Stimulated activated naive CD8-positive, alpha-beta T cell treated with anti-CD3 and anti-CD28 coated beads, Interleukin-15, amount 100 ng/mL, for 72 hours (primary cell): ENCODE data around the gene ULBP2.

Experiments
- ATAC-seq: fragments of 150-1000 bp; cut with Tn5 transposase; 2 replicates; pipeline ENCODE4 v1.10.0; 2021; ENCODE audit warnings: mild to moderate bottlenecking, moderate library complexity
- DNase-seq, 2 donors: peaks; one replicate each; pipeline ENCODE4 v3.0.0; 2021 to 2022
- H3K27ac Mint-ChIP-seq, 2 donors: one replicate each; pipeline ENCODE4 v1.8.0; 2022; ENCODE audit warnings: mild to moderate bottlenecking in 2 of 2, mixed read lengths in 2 of 2, moderate library complexity in 2 of 2
- H3K27me3 Mint-ChIP-seq: one replicate; pipeline ENCODE4 v1.8.0; 2022; ENCODE audit warnings: mixed read lengths
- H3K4me1 Mint-ChIP-seq: one replicate; pipeline ENCODE4 v1.8.0; 2022; ENCODE audit warnings: mild to moderate bottlenecking, mixed read lengths
- H3K4me3 Mint-ChIP-seq, 2 donors: one replicate each; pipeline ENCODE4 v1.8.0; 2022; ENCODE audit warnings: mild to moderate bottlenecking in 2 of 2, mixed read lengths in 2 of 2, moderate library complexity in 1 of 2
- H3K9me3 Mint-ChIP-seq, 2 donors: one replicate each; pipeline ENCODE4 v1.8.0; 2022; ENCODE audit warnings: mixed read lengths in 2 of 2

Gene ULBP2, protein sequence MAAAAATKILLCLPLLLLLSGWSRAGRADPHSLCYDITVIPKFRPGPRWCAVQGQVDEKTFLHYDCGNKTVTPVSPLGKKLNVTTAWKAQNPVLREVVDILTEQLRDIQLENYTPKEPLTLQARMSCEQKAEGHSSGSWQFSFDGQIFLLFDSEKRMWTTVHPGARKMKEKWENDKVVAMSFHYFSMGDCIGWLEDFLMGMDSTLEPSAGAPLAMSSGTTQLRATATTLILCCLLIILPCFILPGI

DNA sequence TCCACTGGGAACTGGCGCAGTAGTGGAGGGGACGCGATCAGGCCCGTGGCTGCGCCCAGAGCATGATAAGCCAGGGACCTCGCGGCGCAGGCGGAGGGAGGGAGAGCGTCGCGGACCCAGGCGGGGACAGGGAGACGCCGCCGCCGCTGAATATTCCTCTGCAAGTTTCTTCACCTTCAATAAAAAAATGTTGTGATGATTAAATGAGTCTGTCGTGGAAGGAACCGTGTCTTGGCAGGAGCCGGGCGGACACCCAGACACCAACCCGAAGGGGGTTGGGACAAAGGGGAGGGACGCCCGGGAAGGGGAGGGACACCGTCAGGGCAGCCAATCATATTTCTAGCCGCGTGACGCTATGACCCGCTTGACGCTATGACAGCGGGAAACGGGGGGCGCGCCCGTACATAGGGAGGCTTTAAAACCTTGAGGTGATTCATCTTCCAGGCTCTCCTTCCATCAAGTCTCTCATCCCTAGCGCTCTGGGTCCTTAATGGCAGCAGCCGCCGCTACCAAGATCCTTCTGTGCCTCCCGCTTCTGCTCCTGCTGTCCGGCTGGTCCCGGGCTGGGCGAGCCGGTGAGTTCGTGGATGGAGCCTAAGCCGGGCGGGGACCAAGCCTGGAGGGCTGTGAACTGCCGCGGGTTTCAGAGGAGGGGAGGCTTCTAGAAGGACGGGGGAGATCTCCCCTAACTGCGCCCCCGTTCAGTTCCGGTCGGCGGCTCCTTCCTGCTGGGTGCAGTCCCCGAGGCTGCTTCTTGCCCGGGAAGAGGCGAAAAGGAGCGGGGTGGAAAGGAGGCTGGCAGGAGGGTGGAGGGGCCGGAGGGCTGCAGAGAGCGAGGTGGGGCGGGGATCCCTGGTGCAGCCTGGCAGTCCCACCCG, at the start of gene ULBP2:
ULBP2 (plus strand) TSS at position 432 of the 878 bp plus-strand sequence; CDS start at position 491, 59 bp downstream.
- peak; percentile 83 for ATAC-seq
- no peaks in the 10 kb centered on the region for H3K9me3 Mint-ChIP-seq
- peak within 1 kb of the TSS; percentile 93 to 96 for H3K4me3 Mint-ChIP-seq
- H3K4me1 Mint-ChIP-seq, result peaks cover 54% of the 10 kb centered on the region
- peak within 1 kb of the TSS; percentile 52 to 93 for H3K27ac Mint-ChIP-seq
- DNase-seq, result peak; percentile 83
- H3K27me3 Mint-ChIP-seq, result peaks cover 89% of the 10 kb centered on the region

DNA sequence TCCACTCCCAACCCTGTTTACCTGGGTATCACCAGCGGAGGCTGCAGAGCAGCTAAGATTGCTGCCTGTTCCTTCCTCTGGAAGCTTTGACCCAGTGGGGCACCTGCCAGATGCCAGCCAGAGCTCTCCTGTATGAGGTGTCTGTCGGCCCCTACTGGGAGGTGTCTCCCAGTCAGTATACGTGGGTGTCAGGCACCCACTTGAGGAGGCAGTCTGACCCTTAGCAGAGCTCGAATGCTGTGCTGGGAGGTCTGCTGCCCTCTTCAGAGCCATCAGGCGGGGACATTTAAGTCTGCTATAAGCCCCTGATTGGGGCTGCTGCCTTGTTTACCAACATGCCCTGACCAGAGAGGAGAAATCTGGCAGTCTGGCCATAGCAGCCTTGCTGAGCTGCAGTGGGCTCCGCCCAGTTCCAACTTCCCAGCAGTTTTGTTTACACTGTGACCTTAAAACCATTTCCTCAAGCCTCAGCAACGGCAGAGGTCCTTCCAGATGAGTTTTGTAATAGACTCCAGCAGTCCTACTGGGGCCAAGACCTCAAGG, 46.7 kb upstream of the ULBP2 start:
- Mint-ChIP-seq H3K27ac (no peak overlapping the region), H3K27me3 (peaks cover 25% of the 10 kb centered on the region), H3K9me3 (no peaks in the 10 kb centered on the region), H3K4me1 (peaks cover 13% of the 10 kb centered on the region), H3K4me3 (no peak overlapping the region)
- DNase-seq, result no peak
- no peak for ATAC-seq

DNA sequence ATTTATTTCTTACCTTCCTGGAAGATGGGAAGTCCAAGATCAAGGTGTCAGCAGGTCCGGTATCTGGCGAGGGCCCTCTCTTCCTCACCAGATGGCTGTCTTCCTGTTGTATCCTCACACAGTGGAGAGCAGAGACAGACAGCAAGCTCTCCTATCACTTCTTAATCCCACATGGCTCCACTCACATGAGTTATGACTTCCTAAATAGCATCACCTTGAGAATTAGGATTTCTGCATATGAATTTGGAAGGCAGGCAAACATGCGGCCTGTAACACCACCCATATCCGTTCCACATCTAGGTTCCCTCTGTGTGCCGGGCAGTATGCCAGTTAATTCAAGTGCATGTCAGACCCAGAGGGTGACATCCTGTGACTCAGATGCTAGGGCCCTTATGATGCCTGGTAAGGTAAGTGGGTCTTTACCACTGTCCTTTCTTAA, 46.0 kb upstream of the ULBP2 start:
- Mint-ChIP-seq H3K4me3 (no peak overlapping the region), H3K27me3 (peaks cover 25% of the 10 kb centered on the region), H3K9me3 (no peaks in the 10 kb centered on the region), H3K27ac (peak overlapping the region in 1 of 2 donors; percentile 54), H3K4me1 (peaks cover 13% of the 10 kb centered on the region)
- peak; percentile 97 for ATAC-seq
- peak; percentile 37 to 54 for DNase-seq

DNA sequence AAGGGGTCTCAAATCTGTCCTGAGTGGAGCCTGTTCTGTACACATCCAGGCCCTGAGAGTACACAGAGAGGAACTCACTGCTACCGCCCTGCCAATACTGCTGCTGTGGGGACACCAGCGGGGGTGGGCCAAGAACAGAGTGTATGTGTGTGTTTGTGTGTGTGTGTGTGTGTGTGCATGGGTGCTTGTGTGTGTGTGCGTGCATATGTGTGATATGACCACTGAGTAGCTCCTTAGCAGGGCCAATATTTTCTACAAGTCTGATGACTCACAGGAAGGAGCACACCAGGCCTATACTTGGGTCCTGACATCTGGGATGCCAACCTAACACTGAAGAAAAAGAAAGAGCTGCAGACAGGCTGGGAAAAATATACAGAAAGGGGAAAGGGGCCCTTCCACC, 45.3 kb upstream of the ULBP2 start:
- peaks cover 13% of the 10 kb centered on the region for H3K4me1 Mint-ChIP-seq
- peaks cover 25% of the 10 kb centered on the region for H3K27me3 Mint-ChIP-seq
- ATAC-seq (peak; percentile 37), DNase-seq (no peak)
- no peak overlapping the region for H3K27ac Mint-ChIP-seq
- H3K4me3 Mint-ChIP-seq, result no peak overlapping the region
- H3K9me3 Mint-ChIP-seq, result no peaks in the 10 kb centered on the region

DNA sequence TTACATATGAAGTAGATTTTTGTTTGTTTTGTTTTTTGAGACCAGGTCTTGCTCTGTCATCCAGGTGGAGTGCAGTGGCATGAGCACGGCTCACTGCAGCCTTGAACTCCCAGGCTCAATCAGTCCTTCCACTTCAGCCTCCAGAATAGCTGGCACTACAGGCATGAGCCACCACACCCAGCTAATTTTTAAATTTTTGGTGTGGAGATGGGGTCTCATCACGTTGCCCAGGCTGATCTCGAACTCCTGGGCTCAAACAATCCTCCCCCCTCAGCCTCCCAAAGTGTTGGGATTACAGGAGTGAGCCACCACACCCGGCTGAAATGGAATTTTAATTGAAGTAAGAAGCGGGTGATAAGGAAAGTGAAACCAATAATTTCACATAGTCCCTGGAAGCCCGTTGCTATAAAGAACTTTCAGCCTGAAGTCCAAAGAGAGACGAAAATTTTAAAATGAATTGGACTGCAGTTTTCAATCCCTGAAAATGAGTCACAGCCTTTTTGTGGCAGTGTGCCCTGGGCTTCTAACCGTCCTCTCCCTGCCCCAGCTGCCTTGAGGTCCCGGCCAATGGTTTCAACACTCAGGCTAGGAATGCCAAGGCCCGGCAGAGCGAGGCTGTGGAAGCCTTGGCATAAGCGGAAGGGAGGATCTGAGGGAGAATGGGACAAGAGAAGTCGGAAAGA, 44.7 kb upstream of the ULBP2 start:
- DNase-seq (no peak), ATAC-seq (no peak)
- Mint-ChIP-seq H3K27ac (no peak overlapping the region), H3K27me3 (peaks cover 25% of the 10 kb centered on the region), H3K9me3 (no peaks in the 10 kb centered on the region), H3K4me1 (peaks cover 13% of the 10 kb centered on the region), H3K4me3 (no peak overlapping the region)

DNA sequence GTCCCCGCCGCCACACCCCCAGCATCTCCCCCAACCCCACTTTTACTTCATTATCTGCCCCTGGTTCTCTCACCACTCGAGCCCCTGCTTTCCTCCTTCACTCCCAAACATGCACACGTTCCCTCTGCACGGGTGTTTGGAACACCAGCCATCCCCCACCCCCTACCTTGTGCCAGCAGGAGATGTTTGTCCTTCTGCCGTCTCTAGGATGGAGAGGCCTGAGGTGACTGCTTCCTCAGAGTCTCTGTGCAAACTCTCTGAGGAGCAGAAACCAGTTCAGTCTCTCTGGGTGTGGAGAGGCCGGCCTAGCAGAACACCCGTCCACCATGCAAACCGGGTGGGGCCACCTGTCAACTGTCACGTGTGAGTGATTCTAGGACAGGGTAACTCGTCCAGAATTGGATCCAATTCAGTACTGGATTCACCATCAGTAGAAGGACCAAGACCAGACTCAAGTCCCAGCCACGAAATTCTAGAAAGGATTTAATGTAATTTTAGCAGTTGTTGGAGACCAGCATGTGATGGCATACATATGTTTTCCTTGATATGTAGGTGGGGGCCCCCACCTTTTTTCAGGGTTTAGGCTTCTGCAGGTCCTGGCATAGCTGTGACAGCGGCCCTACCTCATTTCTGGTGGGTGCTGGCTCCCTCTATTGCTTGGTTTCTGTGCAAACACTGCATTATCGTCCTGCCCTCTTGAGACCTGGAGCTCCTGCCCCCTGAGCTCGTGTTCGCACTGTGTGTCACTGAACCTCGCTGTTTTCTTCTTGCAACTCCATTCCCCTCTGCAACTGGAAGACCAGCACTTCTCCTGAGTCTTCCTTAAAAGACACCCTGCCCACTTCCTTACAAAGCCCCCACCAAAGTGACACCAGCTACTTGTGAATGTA, 43.7 kb upstream of the ULBP2 start, which contains the start of gene RAET1E:
RAET1E (minus strand) TSS at position 259 of the 890 bp plus-strand sequence. CDS start 7,212 bp downstream, outside the sequence.
- ATAC-seq (no peak), DNase-seq (no peak)
- H3K4me1 Mint-ChIP-seq, result peaks cover 13% of the 10 kb centered on the region
- no peaks in the 10 kb centered on the region for H3K9me3 Mint-ChIP-seq
- no peak within 1 kb of the TSS for H3K4me3 Mint-ChIP-seq
- H3K27ac Mint-ChIP-seq, result no peak within 1 kb of the TSS
- peaks cover 21% of the 10 kb centered on the region for H3K27me3 Mint-ChIP-seq

DNA sequence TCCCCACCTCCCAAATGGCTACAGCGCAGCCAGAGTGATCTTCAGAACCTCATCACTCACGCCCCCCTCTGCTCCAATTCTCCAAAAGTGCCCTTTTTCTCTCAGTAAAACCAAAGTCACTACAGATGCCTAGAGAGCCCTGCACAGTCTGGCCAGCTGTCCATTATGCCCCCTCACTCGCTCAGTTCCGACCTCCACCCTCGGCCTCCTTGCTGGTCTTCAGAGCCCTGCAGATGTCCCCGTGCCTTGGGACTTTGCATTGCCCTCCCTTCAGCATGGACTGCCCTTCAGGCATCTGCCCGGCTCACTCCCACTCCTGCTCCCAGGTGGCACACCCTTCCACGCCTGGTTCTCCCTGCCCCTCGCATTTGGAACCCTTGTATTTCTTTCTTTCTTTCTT, 42.8 kb upstream of the ULBP2 start:
- ATAC-seq (no peak), DNase-seq (no peak)
- Mint-ChIP-seq H3K4me1 (peaks cover 13% of the 10 kb centered on the region), H3K4me3 (no peak overlapping the region), H3K27me3 (peaks cover 12% of the 10 kb centered on the region), H3K9me3 (no peaks in the 10 kb centered on the region), H3K27ac (no peak overlapping the region)

DNA sequence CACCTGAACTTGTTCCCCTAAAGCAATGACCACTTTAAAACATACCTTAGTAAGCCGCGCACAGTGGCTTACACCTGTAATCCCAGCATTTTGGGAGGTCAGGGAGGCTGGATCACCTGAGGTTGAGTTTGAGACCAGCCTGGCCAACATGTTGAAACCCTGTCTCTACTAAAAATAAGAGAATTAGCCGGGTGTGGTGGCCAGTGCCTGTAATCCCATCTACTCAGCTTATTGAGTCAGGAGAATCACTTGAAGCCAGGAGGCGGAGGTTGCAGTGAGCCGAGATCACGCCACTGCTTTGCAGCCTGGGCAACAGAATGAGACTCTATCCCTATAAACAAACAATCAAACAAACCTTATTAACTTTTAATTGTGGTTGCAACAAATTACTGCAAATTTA, 42.3 kb upstream of the ULBP2 start:
- peaks cover 8% of the 10 kb centered on the region for H3K27me3 Mint-ChIP-seq
- H3K27ac Mint-ChIP-seq, result no peak overlapping the region
- H3K9me3 Mint-ChIP-seq, result no peaks in the 10 kb centered on the region
- ATAC-seq (no peak), DNase-seq (no peak)
- H3K4me1 Mint-ChIP-seq, result peaks cover 13% of the 10 kb centered on the region
- no peak overlapping the region for H3K4me3 Mint-ChIP-seq

DNA sequence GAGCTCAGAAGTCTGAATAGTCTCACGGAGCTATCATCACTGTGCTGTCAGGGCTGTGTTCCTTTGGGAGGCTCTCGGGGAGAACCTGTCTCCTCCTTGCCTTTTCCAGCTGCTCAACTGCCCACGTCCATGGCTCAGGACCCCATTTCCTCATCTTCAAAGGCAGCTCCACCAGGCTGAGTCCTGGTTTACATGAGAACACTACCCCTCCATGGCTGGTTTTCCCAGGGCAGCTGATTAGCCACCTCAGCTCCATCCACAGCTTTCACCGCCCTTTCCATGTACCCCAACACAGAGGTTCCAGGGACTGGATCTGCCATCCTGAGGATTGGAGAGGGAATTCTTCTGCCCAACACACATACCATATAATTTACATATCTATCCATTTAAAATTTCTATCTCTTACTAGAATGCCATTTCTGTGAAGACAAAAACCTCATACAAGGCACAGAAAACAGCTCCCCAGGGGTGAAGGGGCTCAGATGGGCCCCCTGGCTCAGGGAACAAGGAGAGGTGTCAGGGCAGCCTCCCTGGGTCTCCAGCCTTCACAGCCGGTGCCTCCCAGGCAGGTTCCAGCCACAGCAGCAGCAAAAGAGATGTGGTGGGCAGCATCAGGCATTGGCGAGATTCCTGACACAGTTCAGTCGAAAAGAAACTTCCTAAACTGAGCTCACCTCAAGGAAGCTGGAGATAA, 41.7 kb upstream of the ULBP2 start:
- Mint-ChIP-seq H3K27ac (peak overlapping the region in 1 of 2 donors; percentile 61), H3K4me1 (peaks cover 13% of the 10 kb centered on the region), H3K4me3 (no peak overlapping the region), H3K27me3 (peaks cover 8% of the 10 kb centered on the region), H3K9me3 (no peaks in the 10 kb centered on the region)
- ATAC-seq, result no peak
- peak in 1 of 2 donors; percentile 3 for DNase-seq

DNA sequence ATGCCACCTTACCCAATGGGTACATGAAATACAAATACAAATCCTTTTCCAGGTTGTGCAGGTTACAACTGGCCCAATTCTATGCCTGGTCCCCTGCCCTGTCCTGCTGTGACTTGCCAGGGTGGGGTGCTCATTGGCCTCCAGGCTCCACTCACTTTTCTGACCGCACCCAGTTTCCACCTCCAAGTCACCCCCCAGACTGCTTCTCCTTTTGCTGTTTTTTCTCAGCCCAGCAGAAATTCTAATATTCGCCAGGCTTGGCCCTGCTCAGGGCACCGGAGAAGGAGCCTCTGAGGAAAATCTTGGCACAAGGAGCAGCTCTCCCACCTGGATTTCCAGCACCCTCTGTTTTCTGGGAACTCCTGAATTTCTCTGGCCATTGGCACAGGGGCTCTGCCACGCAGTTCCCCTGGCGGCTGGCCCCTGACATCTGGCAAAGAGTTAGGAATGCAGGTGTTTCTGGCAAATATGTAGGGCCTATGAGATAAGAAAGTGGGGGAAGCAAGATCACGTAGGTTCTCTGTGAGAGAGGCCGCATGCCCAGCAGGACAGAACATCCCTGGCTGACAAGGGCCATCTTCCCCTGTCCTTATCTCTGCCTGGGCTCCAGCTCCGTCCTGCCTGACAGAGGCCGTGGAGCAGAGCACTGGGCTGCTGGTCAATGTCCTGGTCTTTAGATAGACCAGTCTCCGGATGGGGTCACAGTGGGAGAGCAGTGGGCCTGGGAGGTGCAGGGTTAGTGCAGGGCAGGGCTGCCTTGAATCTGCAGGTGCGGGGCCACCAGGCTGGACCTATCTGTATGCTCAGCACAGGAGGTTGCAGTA, 41.0 kb upstream of the ULBP2 start:
- DNase-seq, result peak in 1 of 2 donors; percentile 2
- Mint-ChIP-seq H3K4me1 (peaks cover 10% of the 10 kb centered on the region), H3K9me3 (no peaks in the 10 kb centered on the region), H3K4me3 (no peak overlapping the region), H3K27ac (no peak overlapping the region), H3K27me3 (peaks cover 11% of the 10 kb centered on the region)
- ATAC-seq, result no peak

DNA sequence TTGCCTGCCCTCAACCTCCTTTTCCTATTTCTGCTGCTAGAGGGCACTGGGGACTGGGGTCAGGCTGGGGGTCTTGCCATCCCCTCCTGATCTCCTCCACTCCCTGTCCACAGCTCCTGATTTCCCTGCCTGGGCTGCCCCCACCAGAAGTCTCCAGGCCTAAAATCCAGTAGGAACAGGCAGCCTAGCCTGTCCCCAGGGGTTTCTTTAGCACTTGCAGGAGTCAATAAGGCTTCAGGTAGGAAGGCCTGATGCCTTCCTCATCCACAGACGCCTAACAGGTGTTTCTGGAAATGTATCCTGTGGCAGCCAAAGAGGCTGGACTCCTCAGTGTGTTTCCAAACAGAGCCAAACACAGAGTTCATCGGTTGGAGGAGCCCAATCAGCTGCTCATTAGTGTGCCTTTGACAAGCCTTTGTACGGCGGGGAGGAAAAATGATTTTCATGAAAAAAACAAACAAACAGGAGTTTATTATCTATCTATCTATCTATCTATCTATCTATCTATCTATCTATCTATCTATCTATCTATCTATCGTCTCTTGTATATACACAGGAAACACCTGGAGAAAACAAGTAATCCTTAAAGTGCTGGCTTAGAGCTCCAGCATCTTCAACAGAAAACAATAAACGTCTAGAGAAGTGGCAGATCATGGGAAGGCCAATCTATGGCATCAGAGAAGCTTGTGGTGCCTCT, 40.2 kb upstream of the ULBP2 start:
- Mint-ChIP-seq H3K27me3 (peaks cover 11% of the 10 kb centered on the region), H3K4me1 (peaks cover 2% of the 10 kb centered on the region), H3K27ac (no peak overlapping the region), H3K9me3 (no peaks in the 10 kb centered on the region), H3K4me3 (no peak overlapping the region)
- ATAC-seq, result no peak
- no peak for DNase-seq

DNA sequence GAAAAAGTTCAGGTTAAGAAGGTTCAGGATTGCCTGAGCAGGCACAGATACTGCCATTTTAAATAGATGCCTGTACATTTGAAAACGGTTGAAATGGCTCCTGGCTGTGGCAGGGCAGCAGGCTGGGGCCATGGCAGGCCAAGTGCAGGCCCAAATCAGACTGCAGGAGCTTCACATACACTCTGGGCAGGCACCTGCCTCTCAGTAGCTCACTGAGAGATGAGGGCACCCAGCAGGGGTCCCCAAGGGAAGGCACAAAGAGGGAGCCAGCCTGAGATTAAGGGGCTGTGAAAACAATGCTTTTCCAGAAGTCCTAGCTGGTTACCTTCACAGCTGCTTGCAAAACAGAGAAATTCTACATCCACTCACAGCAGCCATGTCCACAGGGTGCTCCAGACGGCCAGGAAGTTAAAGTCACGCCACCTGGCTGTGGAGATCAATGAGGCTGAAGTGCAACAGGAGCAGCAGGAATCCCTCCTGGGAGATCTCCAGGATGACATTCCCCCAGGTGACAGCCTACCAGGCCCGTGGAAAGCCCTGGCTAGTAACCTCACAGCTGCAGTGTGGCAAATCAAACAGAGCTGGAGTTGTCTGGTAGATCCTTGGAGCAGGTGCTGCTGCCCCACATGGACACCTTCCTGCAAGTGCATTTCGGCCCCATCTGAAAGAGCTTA, 37.7 kb upstream of the ULBP2 start:
- Mint-ChIP-seq H3K27me3 (peaks cover 11% of the 10 kb centered on the region), H3K27ac (no peak overlapping the region), H3K9me3 (peaks cover 6 to 22% of the 10 kb centered on the region in 2 donors), H3K4me1 (no peaks in the 10 kb centered on the region), H3K4me3 (no peak overlapping the region)
- ATAC-seq, result no peak
- no peak for DNase-seq
